Measurements from ENCODE around the gene RAB23.

RAB23 gene

GRCh38 chr6:57226221-57226620, 4.1 kb upstream of the RAB23 start:
- DNase-seq (ENCODE audit: low read depth, low spot score) = no peak
- CTCF ChIA-PET = interaction anchor here (1.6 kb wide), 1 partner anchor 39 kb away, joined by 4 read pairs; no protein-coding TSS in a partner anchor
- TF ChIP-seq CTCF (IDR thresholded peaks at IDR 0.05; ENCODE audit: insufficient read depth, low read length, missing control alignments) = no peak
- POLR2A ChIA-PET = no interaction called here
- H3K4me3 ChIP-seq (ENCODE audit: low read depth, low read length) = no peak overlapping the region

GRCh38 chr6:57224769-57225515, 2.8 kb upstream of the RAB23 start:
- no peak for TF ChIP-seq CTCF (IDR thresholded peaks at IDR 0.05; ENCODE audit: insufficient read depth, low read length, missing control alignments)
- ChIA-PET CTCF (interaction anchor here (1.6 kb wide), 1 partner anchor 40 kb away, joined by 4 read pairs; no protein-coding TSS in a partner anchor), POLR2A (interaction anchor here (1.0 kb wide), 1 partner anchor 16 kb away, joined by 3 read pairs; no protein-coding TSS in a partner anchor)
- DNase-seq (ENCODE audit: low read depth, low spot score) = peak; percentile 33
- no peak overlapping the region for H3K4me3 ChIP-seq (ENCODE audit: low read depth, low read length)

GRCh38 chr6:57222743-57223077, 603 bp upstream of the RAB23 start:
- H3K4me3 ChIP-seq (ENCODE audit: low read depth, low read length) = peak overlapping the region; percentile 83
- POLR2A ChIA-PET = interaction anchor here (0.6 to 2.1 kb wide), 3 partner anchors 11 to 91 kb away, joined by 3 to 9 read pairs (median 9); no protein-coding TSS in a partner anchor
- CTCF ChIA-PET = interaction anchor here (1.1 to 3.4 kb wide), 2 partner anchors 13 to 93 kb away, joined by 3 to 23 read pairs; partner anchors contain the start of gene PRIM2
- DNase-seq (ENCODE audit: low read depth, low spot score) = no peak
- no peak for TF ChIP-seq CTCF (IDR thresholded peaks at IDR 0.05; ENCODE audit: insufficient read depth, low read length, missing control alignments)

- TF ChIP-seq CTCF (IDR thresholded peaks at IDR 0.05; ENCODE audit: insufficient read depth, low read length, missing control alignments) = peak; percentile 60
- POLR2A ChIA-PET = interaction anchor here (0.6 to 2.1 kb wide), 9 partner anchors 14 to 92 kb away, joined by 3 to 9 read pairs (median 4); no protein-coding TSS in a partner anchor
- no peak for DNase-seq (ENCODE audit: low read depth, low spot score)
- CTCF ChIA-PET = interaction anchor here (1.0 to 3.4 kb wide), 10 partner anchors 9 to 94 kb away, joined by 3 to 23 read pairs (median 6); partner anchors contain the start of gene PRIM2
- peak overlapping the region; percentile 83 for H3K4me3 ChIP-seq (ENCODE audit: low read depth, low read length)
Observed at GRCh38 chr6:57221191-57221935, 744 bp downstream of the RAB23 start.

- TF ChIP-seq CTCF (IDR thresholded peaks at IDR 0.05; ENCODE audit: insufficient read depth, low read length, missing control alignments) = no peak
- ChIA-PET POLR2A (no interaction called here), CTCF (no interaction called here)
- H3K4me3 ChIP-seq (ENCODE audit: low read depth, low read length) = peak overlapping the region; percentile 32
- no peak for DNase-seq (ENCODE audit: low read depth, low spot score)
Observed at GRCh38 chr6:57220083-57220703, 1.9 kb downstream of the RAB23 start.

Data from AG04449 (cell line).